Mucosa of gallbladder (tissue), 1 donor: ENCODE data around the gene SERTAD4. TPM values are rescaled to one million over a fixed set of nuclear protein-coding genes. Genes with fewer than 3 reads are reported as not detected.
"Not testable (repeated sequence)": the region's sequence is repeated elsewhere in the genome, so short reads cannot be mapped to it uniquely, and the experiment has no call there.

ENCODE experiments used
- DNase-seq: peaks from one replicate; pipeline ENCODE4 v3.0.0-alpha.2; 2020; ENCODE audit warnings: low spot score
- total RNA-seq: library from RNA; stranded (reverse); gene quantifications from one replicate; pipeline ENCODE4 v1.2.1, GENCODE V29; 2021
- donor health status: DM: no; HTN: no; CAD: no.

The SERTAD4 gene
- total RNA-seq, 1 donor from 2014 or later, result 2.6 TPM

DNA sequence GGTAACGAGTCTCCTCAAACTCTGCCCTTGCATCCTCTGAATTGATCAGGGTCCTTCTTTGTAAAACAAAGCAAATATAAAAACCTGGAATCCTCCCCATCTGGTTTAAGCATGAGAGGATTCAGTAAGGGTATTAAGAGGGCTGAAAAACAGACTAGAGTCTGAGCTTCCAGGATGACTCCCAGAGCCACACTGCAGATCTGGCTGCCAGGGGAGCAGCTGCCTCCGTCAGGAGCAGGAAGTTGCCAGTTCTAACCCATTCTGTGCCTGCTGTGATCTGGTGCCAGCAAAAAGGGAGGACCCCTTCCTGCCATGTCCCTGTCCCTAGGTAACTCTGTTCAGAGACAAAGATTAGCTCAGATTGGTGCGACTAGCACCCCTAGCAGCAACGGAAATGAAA is 27.5 kb downstream of the SERTAD4 start:
- no peak for DNase-seq

DNA sequence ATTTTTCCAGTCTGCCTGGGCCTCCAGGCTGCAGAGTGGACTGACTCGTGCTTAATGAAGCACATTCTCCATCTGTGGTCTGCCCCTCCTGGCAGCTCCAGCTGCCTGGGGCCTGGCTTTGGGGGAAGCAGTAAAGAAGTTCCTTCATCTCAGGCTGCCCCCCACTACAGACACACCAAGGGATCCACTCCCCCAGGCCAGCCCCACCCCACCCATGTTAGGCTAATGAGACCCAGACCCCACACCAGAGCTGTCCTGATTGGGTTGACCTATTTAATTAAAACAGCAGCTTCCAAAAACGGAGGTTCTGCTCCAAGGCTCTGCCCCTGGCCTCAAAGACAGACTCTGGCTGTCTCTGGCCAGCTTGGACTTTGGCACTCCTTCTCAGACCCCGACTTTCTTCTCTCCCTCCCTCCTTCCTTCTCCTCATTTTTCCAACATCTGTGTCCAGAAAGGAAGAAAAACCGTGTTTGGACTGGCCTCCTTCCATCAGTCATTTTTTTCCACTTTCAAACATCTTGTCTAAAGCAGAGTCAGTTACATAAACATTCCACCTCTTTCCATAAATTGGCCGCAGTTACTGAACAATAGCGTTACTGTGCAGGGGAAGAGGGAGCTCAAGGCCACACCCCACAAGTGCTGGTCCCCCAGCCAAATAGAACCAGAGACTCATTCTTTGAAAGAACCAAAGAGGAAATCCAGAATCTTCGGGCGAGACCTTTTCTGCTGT is 29.7 kb downstream of the SERTAD4 start:
- DNase-seq, result no peak

GRCh38 chr1:210262897-210263272 is 30.3 kb downstream of the SERTAD4 start:
- no peak for DNase-seq

DNA sequence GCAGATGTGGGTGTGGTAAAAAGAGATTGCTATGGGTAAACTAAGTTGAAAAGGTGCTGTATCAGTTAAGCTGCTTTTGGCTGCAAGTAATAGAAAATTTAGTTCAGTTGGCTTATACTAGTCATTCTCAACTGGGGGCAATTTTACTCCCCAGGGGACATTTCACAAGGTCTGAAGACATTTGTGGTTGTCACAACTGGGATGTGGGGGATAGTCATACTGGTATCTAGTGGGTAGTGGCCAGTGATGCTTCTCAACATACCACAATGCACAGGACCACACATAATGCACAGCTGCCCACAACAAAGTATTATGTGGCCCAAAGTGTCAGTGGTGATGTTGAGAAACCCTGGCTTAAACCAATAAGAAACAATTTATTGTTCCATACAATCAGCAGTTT is 31.4 kb downstream of the SERTAD4 start:
- DNase-seq, result no peak

DNA sequence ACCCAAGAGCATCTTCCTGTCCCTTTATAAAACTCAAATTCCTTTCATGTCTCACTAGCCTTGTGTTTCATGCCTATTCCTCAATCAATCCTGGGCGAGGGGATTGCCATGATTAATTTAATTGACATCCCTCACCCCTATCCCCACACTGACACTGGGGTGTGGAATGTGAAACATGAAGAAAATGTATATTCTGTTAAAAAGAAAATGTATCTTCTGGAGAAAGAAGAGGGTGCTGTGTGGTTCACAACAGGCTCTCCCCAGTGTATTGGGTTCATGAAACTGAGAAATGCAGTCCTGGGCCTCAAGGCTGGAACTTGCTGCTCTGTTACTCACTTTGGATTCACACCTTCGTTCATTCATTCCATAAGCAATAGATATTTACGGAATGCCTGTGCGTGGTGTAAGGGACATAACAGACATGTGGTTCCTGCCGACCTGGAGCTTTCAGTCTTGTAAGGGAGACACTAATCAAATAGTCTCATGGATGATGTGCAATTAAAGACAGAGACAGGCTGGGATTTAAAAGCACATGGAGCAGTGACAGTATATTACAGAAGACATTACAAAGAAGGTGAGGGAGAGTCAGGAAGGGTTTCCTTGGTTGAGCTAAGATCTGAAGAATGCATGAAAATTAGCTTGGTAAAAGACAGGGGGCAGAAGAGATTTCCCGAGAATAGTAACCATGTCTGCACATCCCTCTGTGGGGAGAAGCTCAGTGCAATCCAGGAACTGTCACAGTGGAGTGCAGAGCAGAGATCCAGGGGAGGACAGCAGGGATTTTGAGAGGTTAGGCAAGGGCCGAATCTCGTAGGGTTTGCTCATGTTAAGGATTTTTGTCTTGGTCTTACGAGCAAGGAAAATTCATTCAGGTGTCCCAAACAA is 32.1 kb downstream of the SERTAD4 start:
- DNase-seq, result no peak

DNA sequence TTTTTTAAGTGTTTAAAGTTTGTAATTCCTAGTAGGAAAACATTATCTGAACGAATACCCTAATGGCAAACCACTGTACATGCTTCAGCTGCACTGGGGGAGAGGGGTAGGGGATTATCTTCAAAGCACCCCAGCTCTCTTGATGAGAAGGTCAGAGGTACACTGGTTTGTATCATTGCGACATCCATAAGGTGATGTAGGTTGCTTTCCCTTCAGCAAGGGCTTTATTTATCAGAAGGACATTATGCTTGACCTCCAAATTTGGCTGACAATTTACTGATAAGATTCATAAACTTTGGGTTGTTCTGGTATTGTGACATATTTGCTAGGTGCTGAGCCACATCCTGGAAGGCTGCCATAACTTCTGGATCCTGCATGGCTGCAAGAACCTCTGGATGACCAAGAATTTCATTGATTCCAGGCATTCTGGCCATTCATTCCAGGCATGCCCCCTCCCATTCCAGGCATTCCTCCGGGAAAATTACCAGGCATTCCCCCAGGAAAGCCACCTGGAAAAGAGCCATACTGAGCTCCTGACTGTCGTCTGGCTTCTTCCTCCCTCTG is 32.9 kb downstream of the SERTAD4 start:
- DNase-seq, result not testable (repeated sequence)

DNA sequence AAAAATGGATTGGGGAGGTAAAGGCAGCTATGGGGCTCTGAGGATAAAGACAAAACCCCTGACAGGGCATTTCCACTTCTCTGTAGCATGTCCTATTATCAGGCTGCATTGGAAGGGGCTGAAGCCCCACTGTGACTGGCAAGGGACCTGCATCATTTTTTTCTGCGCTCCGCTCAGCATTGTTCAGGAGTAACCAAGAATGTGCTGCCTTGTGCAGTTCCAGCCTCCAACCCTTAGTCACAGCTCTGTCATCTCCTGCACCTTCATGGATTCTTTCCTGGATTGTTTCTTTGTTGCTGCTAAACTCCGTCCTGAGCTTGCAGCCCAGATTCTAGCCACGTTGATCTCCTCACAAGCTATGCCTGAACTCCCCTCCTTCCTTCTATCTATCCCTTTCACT is 37.4 kb downstream of the SERTAD4 start:
- no peak for DNase-seq

- no peak for DNase-seq
Observed at GRCh38 chr1:210272666-210273065, 40.1 kb downstream of the SERTAD4 start.

- no peak for DNase-seq
Observed at GRCh38 chr1:210280221-210280620, 47.6 kb downstream of the SERTAD4 start.

- DNase-seq, result no peak
Observed at GRCh38 chr1:210288116-210288515, 55.5 kb downstream of the SERTAD4 start.

DNA sequence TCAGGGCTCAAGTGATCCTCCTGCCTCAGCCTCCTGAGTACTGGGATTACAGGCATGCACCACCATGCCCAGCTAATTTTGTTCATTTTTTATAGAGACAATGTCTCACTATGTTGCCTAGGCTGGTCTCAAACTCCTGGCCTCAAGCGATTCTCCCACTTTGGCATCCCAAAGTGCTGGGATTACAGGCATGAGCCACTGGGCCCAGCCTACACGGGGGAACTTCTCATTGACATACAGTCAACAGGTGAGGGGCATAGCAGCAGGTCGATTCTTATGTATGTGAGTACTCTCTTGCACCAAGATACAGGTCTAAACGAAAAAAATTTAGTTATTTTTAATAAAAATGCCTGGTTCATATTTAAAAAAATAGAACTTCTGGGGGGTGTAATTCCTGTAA is 56.7 kb downstream of the SERTAD4 start:
- DNase-seq, result no peak

DNA sequence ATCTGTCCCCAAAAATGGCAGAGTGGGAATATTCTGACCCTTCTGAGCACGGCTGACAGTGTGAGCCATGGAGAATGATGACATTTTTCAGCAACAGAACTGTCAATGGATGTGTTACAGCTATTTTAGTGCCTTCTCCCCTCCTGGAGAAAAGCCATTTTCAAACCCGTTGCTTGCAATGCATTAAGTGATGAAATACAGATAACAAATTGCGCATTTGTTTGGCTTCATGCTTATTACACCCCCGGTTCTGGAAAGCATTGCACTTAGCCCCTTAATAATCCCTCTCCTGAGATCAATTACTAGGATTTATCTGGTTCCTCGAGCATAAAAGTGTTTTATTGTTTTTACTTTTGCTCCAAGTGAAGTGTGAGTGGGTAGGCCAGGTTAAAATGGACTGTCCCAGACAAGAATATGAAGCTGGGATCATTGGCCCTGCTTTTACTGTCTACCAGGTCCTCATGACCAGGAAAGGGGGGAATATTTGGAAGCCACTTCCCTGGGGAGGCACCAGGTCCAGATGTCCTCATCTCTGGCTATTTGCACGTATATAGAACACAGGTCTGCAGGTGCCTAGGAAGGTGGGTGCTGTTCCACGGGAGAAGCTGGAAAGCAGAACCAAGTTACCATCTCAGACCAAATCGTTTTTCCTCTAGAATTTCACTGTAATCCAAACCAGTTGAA is 58.6 kb downstream of the SERTAD4 start:
- DNase-seq, result no peak

DNA sequence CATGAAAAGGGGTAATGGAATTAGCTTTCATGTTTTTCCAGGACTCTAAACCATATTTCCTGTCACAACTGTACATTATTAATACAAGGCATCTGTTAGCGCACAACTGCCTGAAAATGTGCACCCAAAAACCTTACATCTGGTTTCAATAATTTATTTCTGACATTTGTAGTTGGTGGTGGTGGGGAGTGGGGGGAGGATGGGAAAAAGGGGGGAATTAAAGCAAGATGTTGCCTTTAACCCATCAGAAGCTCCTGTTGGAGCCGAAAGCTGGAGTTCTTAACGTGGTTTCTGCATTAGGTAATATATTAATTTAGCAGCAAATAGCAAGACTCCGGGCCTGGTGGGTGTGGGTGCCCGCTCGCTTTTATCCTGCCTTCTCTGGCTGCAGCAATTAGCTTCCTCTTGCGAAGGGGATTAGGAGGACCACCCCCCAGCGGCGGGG is 59.2 kb downstream of the SERTAD4 start:
- DNase-seq, result peak; percentile 17

GRCh38 chr1:210292231-210292871 is 59.8 kb downstream of the SERTAD4 start:
- DNase-seq, result peak; percentile 45

DNA sequence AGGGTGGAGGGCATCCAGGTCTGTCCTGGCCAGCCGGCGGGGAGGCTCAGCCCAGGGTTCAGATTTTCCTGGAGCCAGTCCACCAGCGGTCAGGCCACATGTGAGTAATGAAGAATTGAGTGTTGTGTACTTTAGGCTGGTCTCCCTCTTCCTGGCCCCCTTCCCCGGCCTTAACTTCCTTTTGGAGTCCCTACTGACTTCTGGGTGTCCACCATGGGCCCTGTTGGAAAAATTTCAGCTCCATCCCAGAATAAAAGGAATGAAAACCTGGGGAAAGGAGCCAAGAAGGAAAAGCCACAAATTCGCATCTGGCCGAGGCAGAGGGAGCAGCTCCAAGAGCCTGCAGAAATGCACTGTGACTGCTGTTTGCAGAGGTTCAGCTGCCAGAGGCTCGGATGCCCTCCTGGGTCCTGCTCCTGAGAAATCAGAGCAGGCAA is 60.6 kb downstream of the SERTAD4 start:
- DNase-seq, result peak; percentile 27

GRCh38 chr1:210294999-210295745 is 62.6 kb downstream of the SERTAD4 start:
- DNase-seq, result peak; percentile 14
